KOPT-K1 (cell line): ENCODE results near the gene CPT1C.

Experiments
- H3K27ac ChIP-seq: fragments of 200-600 bp; sonication (generic); 2 replicates; pipeline ENCODE4 v1.5.1; 2016; ENCODE audit warnings: antibody characterized with exemption, mild to moderate bottlenecking, low read depth, low read length; ENCODE audit not compliant: poor library complexity, severe bottlenecking
- H3K36me3 ChIP-seq: fragments of 200-600 bp; sonication (generic); 2 replicates; pipeline ENCODE4 v1.5.1; 2017; ENCODE audit warnings: antibody characterized with exemption, mild to moderate bottlenecking, low read length, moderate library complexity; ENCODE audit not compliant: insufficient read depth
- H3K9me3 ChIP-seq: fragments of 200-600 bp; sonication (generic); 2 replicates; pipeline ENCODE4 v1.5.1; 2017; ENCODE audit warnings: antibody characterized with exemption, low read length, mild to moderate bottlenecking; ENCODE audit not compliant: insufficient read depth, poor library complexity, severe bottlenecking

The CPT1C gene

GRCh38 chr19:49656456-49657109 lies 34.3 kb upstream of the CPT1C start:
- Histone ChIP-seq H3K27ac (no peak overlapping the region), H3K36me3 (peaks cover 96% of the 10 kb centered on the region), H3K9me3 (no peaks in the 10 kb centered on the region)

GRCh38 chr19:49657493-49658138 lies 33.3 kb upstream of the CPT1C start:
- Histone ChIP-seq H3K36me3 (peaks cover 100% of the 10 kb centered on the region), H3K9me3 (no peaks in the 10 kb centered on the region), H3K27ac (no peak overlapping the region)

- Histone ChIP-seq H3K27ac (no peak overlapping the region), H3K9me3 (no peaks in the 10 kb centered on the region), H3K36me3 (peaks cover 100% of the 10 kb centered on the region)
These were observed 32.8 kb upstream of the CPT1C start for GRCh38 chr19:49658139-49658517.

GRCh38 chr19:49658566-49659442 lies 32.1 kb upstream of the CPT1C start:
- Histone ChIP-seq H3K27ac (no peak overlapping the region), H3K36me3 (peaks cover 96% of the 10 kb centered on the region), H3K9me3 (no peaks in the 10 kb centered on the region)

- Histone ChIP-seq H3K27ac (no peak overlapping the region), H3K9me3 (no peaks in the 10 kb centered on the region), H3K36me3 (peaks cover 80% of the 10 kb centered on the region)
These were observed 30.5 kb upstream of the CPT1C start for GRCh38 chr19:49660338-49660961.

- Histone ChIP-seq H3K36me3 (peaks cover 64% of the 10 kb centered on the region), H3K27ac (no peak overlapping the region), H3K9me3 (no peaks in the 10 kb centered on the region)
These were observed 28.9 kb upstream of the CPT1C start for GRCh38 chr19:49662011-49662410.

- Histone ChIP-seq H3K9me3 (no peaks in the 10 kb centered on the region), H3K36me3 (peaks cover 59% of the 10 kb centered on the region), H3K27ac (peak overlapping the region; percentile 73)
These were observed 27.7 kb upstream of the CPT1C start for GRCh38 chr19:49663224-49663623.

- peaks cover 55% of the 10 kb centered on the region for H3K36me3 ChIP-seq
- no peaks in the 10 kb centered on the region for H3K9me3 ChIP-seq
- peak overlapping the region; percentile 73 for H3K27ac ChIP-seq
These were observed 26.5 kb upstream of the CPT1C start for GRCh38 chr19:49664171-49665035.

GRCh38 chr19:49665036-49665350 lies 25.9 kb upstream of the CPT1C start:
- peaks cover 55% of the 10 kb centered on the region for H3K36me3 ChIP-seq
- no peaks in the 10 kb centered on the region for H3K9me3 ChIP-seq
- peak overlapping the region; percentile 73 for H3K27ac ChIP-seq

GRCh38 chr19:49665351-49666119 lies 25.4 kb upstream of the CPT1C start, which contains the start of the genes BCL2L12 and IRF3:
Gene BCL2L12, plus strand, starts transcription at chr19:49665933. Its CDS starts 760 bp downstream, at chr19:49666693.
Gene IRF3, minus strand, starts transcription at chr19:49665857. Its CDS starts 1,019 bp downstream, at chr19:49664838.
- H3K9me3 ChIP-seq, result no peaks in the 10 kb centered on the region
- H3K36me3 ChIP-seq, result peaks cover 55% of the 10 kb centered on the region
- peak within 1 kb of the TSS; percentile 73 for H3K27ac ChIP-seq

- Histone ChIP-seq H3K36me3 (peaks cover 54% of the 10 kb centered on the region), H3K27ac (peak overlapping the region; percentile 73), H3K9me3 (no peaks in the 10 kb centered on the region)
These were observed 24.8 kb upstream of the CPT1C start for GRCh38 chr19:49666120-49666444.

GRCh38 chr19:49667473-49667872 lies 23.4 kb upstream of the CPT1C start:
- H3K9me3 ChIP-seq, result no peaks in the 10 kb centered on the region
- no peak overlapping the region for H3K27ac ChIP-seq
- H3K36me3 ChIP-seq, result peaks cover 52% of the 10 kb centered on the region

- Histone ChIP-seq H3K9me3 (no peaks in the 10 kb centered on the region), H3K36me3 (peaks cover 55% of the 10 kb centered on the region), H3K27ac (no peak overlapping the region)
These were observed 21.4 kb upstream of the CPT1C start for GRCh38 chr19:49669516-49669915.
